ENCODE data around the gene NKAPD1. TPM values are rescaled to one million over a fixed set of nuclear protein-coding genes. Genes with fewer than 3 reads are reported as not detected.

The NKAPD1 gene
- total RNA-seq, 1 donor from 2014 or later = 11.8 TPM

DNA sequence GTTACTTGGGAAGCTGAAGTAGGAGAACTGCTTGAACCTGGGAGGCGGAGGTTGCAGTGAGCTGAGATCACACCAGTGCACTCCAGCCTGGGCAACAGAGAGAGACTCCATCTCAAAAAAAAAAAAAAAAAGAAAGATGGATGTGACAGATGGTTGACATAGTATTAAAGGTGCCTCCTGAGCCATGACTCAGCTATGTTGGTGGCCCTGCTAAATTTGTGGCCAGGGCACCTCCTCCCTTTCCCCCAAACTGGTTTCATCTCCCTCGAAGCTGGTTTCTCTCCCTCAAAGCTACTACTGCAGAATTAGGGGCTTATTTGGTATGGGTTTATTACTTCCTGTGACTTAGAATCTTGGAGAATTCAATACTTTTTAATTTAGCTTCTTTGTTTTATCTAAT, 44.1 kb downstream of the NKAPD1 start:
- TF ChIP-seq POLR2A (IDR thresholded peaks at IDR 0.05) = no peak
- no peak for TF ChIP-seq POLR2AphosphoS5 (IDR thresholded peaks at IDR 0.05; ENCODE audit: insufficient read depth in 1 of 2, low read depth in 1 of 2)
- TF ChIP-seq CTCF (IDR thresholded peaks at IDR 0.05) = no peak
- Histone ChIP-seq H3K4me1 (peaks cover 26% of the 10 kb centered on the region), H3K4me3 (no peak overlapping the region), H3K9me3 (no peaks in the 10 kb centered on the region), H3K27ac (no peak overlapping the region), H3K27me3 (no peaks in the 10 kb centered on the region), H3K36me3 (no peaks in the 10 kb centered on the region)
- intact Hi-C loops (cut with DNase I) = loop anchor here (10.0 kb wide), 1 partner anchor 167 kb away; no protein-coding TSS in a partner anchor
- DNase-seq (ENCODE audit: extremely low spot score in 2 of 2) = no peak

DNA sequence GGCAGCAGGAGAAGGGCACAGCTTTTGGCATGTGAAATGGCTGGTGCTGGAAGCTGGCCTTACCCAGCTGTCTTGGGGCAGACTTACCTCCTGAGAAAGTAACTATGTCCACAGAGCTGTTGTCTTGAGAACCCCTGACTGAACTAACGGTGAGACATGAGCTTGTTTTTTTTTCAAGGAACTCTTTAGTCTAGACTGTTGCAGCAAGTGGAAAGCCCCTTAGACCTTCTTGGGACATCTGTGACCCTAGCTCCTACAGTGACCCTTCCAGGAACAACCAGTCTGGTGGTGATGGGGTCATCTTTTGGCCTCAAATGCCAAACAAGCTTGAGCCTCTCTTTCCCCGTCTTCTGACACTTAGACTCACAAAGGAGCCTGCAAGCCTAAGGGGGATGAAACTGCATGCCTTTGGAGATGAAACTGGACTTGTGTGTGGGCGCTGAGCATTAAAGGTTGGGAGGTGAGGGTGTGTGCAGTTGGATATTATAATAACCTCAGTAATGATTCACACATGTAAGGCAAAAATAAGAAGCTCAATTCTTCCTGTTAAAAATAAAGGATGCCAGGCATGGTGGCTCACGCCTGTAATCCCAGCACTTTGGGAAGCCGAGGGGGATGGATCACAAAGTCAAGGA, 48.0 kb downstream of the NKAPD1 start:
- Histone ChIP-seq H3K27ac (no peak overlapping the region), H3K9me3 (no peaks in the 10 kb centered on the region), H3K36me3 (no peaks in the 10 kb centered on the region), H3K4me1 (peaks cover 21% of the 10 kb centered on the region), H3K4me3 (no peak overlapping the region), H3K27me3 (no peaks in the 10 kb centered on the region)
- DNase-seq (ENCODE audit: extremely low spot score in 2 of 2) = no peak
- no peak for TF ChIP-seq CTCF (IDR thresholded peaks at IDR 0.05)
- no peak for TF ChIP-seq POLR2AphosphoS5 (IDR thresholded peaks at IDR 0.05; ENCODE audit: insufficient read depth in 1 of 2, low read depth in 1 of 2)
- no peak for TF ChIP-seq POLR2A (IDR thresholded peaks at IDR 0.05)
- intact Hi-C loops (cut with DNase I) = no loop called here

GRCh38 chr11:112123129-112123528, 49.0 kb downstream of the NKAPD1 start:
- intact Hi-C loops (cut with DNase I) = no loop called here
- no peaks in the 10 kb centered on the region for H3K9me3 ChIP-seq
- TF ChIP-seq POLR2A (IDR thresholded peaks at IDR 0.05) (no peak), POLR2AphosphoS5 (IDR thresholded peaks at IDR 0.05; ENCODE audit: insufficient read depth in 1 of 2, low read depth in 1 of 2) (no peak), CTCF (IDR thresholded peaks at IDR 0.05) (no peak)
- no peak overlapping the region for H3K4me3 ChIP-seq
- DNase-seq (ENCODE audit: extremely low spot score in 2 of 2) = no peak
- H3K36me3 ChIP-seq = no peaks in the 10 kb centered on the region
- no peaks in the 10 kb centered on the region for H3K27me3 ChIP-seq
- H3K4me1 ChIP-seq = peaks cover 21% of the 10 kb centered on the region
- H3K27ac ChIP-seq = no peak overlapping the region

- DNase-seq (ENCODE audit: extremely low spot score in 2 of 2) = no peak
- H3K27me3 ChIP-seq = no peaks in the 10 kb centered on the region
- TF ChIP-seq CTCF (IDR thresholded peaks at IDR 0.05) = no peak
- TF ChIP-seq POLR2A (IDR thresholded peaks at IDR 0.05) = no peak
- no peak for TF ChIP-seq POLR2AphosphoS5 (IDR thresholded peaks at IDR 0.05; ENCODE audit: insufficient read depth in 1 of 2, low read depth in 1 of 2)
- peaks cover 12% of the 10 kb centered on the region for H3K4me1 ChIP-seq
- H3K4me3 ChIP-seq = no peak overlapping the region
- intact Hi-C loops (cut with DNase I) = no loop called here
- H3K36me3 ChIP-seq = no peaks in the 10 kb centered on the region
- no peak overlapping the region for H3K27ac ChIP-seq
- H3K9me3 ChIP-seq = no peaks in the 10 kb centered on the region
Measured at GRCh38 chr11:112127056-112127455, 53.0 kb downstream of the NKAPD1 start.

DNA sequence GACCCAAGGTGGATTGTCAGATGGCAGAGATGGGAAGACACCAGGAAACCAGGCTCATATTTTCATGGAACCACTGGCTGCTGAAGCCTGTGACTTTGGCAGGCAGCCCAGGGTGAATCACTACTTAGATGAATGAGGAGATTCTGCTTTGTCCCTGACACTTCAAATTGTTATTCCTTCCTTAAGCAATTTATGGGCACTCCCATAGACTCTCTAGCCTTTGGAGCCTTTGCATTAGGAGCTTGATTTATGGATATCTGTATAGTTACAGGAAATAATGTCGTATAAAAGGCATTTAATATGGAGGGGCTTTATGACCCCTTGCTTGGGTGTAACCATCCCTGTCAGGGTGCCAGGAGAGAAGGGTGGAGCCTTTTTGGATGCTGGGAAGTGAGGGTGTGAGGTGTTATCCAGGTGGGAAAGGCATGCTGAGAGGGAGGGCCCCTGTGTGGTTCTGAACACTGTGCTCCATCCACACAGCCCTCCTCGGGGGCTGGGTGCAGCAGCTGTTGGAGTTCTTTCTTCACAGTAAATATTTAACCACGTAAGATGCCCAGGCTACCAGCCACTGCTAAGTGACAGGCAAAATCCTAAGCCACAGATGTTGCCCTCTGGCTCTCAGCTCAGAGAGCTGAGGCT, 54.5 kb downstream of the NKAPD1 start:
- Histone ChIP-seq H3K36me3 (no peaks in the 10 kb centered on the region), H3K9me3 (no peaks in the 10 kb centered on the region), H3K4me1 (peaks cover 12% of the 10 kb centered on the region), H3K27ac (no peak overlapping the region), H3K4me3 (no peak overlapping the region), H3K27me3 (no peaks in the 10 kb centered on the region)
- no peak for DNase-seq (ENCODE audit: extremely low spot score in 2 of 2)
- TF ChIP-seq POLR2AphosphoS5 (IDR thresholded peaks at IDR 0.05; ENCODE audit: insufficient read depth in 1 of 2, low read depth in 1 of 2) (peak in 1 of 2 donors; percentile 47), POLR2A (IDR thresholded peaks at IDR 0.05) (no peak)
- intact Hi-C loops (cut with DNase I) = no loop called here

Data from vagina (tissue), 2 donors.